HepG2 (cell line): ENCODE measurements around the gene KIAA2012. TPM values are rescaled to one million over a fixed set of nuclear protein-coding genes. Genes with fewer than 3 reads are reported as not detected.

Experiments used
- AHR ChIP-seq: IDR thresholded peaks from 2 replicates; pipeline ENCODE4 v1.6.1; 2018; ENCODE audit warnings: missing genetic modification reagents, missing compliant biosample characterization
- ASH2L ChIP-seq: fragments of 300-600, 200-600 bp; sonication (generic); IDR thresholded peaks from 2 replicates; pipeline ENCODE4 v1.7.0; 2017; ENCODE audit warnings: low read depth, mild to moderate bottlenecking, moderate library complexity, mixed read lengths, low read length; ENCODE audit not compliant: insufficient read length
- CCDC6 ChIP-seq: sonication (generic); formaldehyde crosslinking; IDR thresholded peaks from 2 replicates; pipeline ENCODE4 v1.8.1; 2022; ENCODE audit warnings: mild to moderate bottlenecking, missing genetic modification reagents, moderate library complexity
- EHMT2 ChIP-seq: fragments of 200-600 bp; sonication (generic); IDR thresholded peaks from 2 replicates; pipeline ENCODE4 v1.7.0; 2017; ENCODE audit warnings: antibody characterized with exemption, low read depth, low read length, borderline replicate concordance
- FUBP1 ChIP-seq: sonication (generic); formaldehyde crosslinking; IDR thresholded peaks from 2 replicates; pipeline ENCODE4 v1.5.1; 2020; ENCODE audit warnings: missing genetic modification reagents, mild to moderate bottlenecking, borderline replicate concordance
- GATAD2A ChIP-seq: IDR thresholded peaks from 2 replicates; pipeline ENCODE4 v1.6.1; 2016
- HDAC2 ChIP-seq: sonication (generic); formaldehyde crosslinking; IDR thresholded peaks from 2 replicates; pipeline ENCODE4 v1.4.0; 2020; ENCODE audit warnings: missing genetic modification reagents
- JARID2 ChIP-seq: sonication (generic); formaldehyde crosslinking; IDR thresholded peaks from 2 replicates; pipeline ENCODE4 v1.8.1; 2023; ENCODE audit warnings: missing genetic modification reagents, inconsistent platforms; ENCODE audit not compliant: insufficient replicate concordance
- KDM5B ChIP-seq: sonication (generic); formaldehyde crosslinking; IDR thresholded peaks from 2 replicates; pipeline ENCODE4 v1.4.0; 2020; ENCODE audit warnings: missing genetic modification reagents, mild to moderate bottlenecking, borderline replicate concordance
- KMT2A ChIP-seq: sonication (generic); formaldehyde crosslinking; IDR thresholded peaks from 2 replicates; pipeline ENCODE4 v1.4.0; 2020; ENCODE audit warnings: missing genetic modification reagents
- MBNL3 ChIP-seq: fragments of 250-450 bp; sonication (Bioruptor Pico); conservative IDR thresholded peaks from 2 replicates; pipeline ENCODE4 v1.8.0; 2022; ENCODE audit warnings: mild to moderate bottlenecking, inconsistent platforms
- MTERF4 ChIP-seq: sonication (generic); formaldehyde crosslinking; IDR thresholded peaks from 2 replicates; pipeline ENCODE4 v1.8.0; 2023; ENCODE audit warnings: mild to moderate bottlenecking, missing genetic modification reagents
- PCBP1 ChIP-seq: fragments of 200-400 bp; formaldehyde crosslinking; IDR thresholded peaks from 2 replicates; pipeline ENCODE4 v1.6.1; 2017; ENCODE audit warnings: mild to moderate bottlenecking, low read depth, low read length, borderline replicate concordance
- POGK ChIP-seq: sonication (generic); formaldehyde crosslinking; conservative IDR thresholded peaks from 2 replicates; pipeline ENCODE4 v1.8.0; 2022; ENCODE audit warnings: mild to moderate bottlenecking, moderate library complexity, missing genetic modification reagents
- RAD21 ChIP-seq: fragments of 450-650 bp; formaldehyde crosslinking; IDR thresholded peaks from 2 replicates; pipeline ENCODE4 v1.5.0; 2020; ENCODE audit warnings: mild to moderate bottlenecking
- STAG1 ChIP-seq: sonication (generic); formaldehyde crosslinking; IDR thresholded peaks from 2 replicates; pipeline ENCODE4 v1.4.0; 2020; ENCODE audit warnings: missing genetic modification reagents
- U2AF2 ChIP-seq: fragments of 200-400 bp; formaldehyde crosslinking; IDR thresholded peaks from 2 replicates; pipeline ENCODE4 v1.6.1; 2017; ENCODE audit warnings: low read depth, mild to moderate bottlenecking, low read length
- USF2 ChIP-seq, 2 experiments: sonication (generic) in 1 of 2; formaldehyde crosslinking in 1 of 2; IDR thresholded peaks; 2 replicates each; pipeline versions ENCODE4 v1.5.1 to v1.6.1; 2011 to 2020; ENCODE audit warnings: borderline replicate concordance in 1 of 2, low read depth in 1 of 2, low read length in 1 of 2, mild to moderate bottlenecking in 1 of 2, missing genetic modification reagents in 1 of 2, moderate library complexity in 1 of 2
- ZFP91 ChIP-seq: sonication (generic); formaldehyde crosslinking; IDR thresholded peaks from 2 replicates; pipeline ENCODE4 v1.9.0; 2022; ENCODE audit warnings: missing genetic modification reagents, mild to moderate bottlenecking, borderline replicate concordance
- ZNF253 ChIP-seq: sonication (generic); formaldehyde crosslinking; IDR thresholded peaks from 2 replicates; pipeline ENCODE4 v1.8.0; 2022; ENCODE audit warnings: mild to moderate bottlenecking, missing genetic modification reagents, borderline replicate concordance
- ZNF547 ChIP-seq: sonication (generic); formaldehyde crosslinking; IDR thresholded peaks from 2 replicates; pipeline ENCODE4 v1.5.1; 2020; ENCODE audit warnings: mild to moderate bottlenecking, missing genetic modification reagents
- ZNF761 ChIP-seq: sonication (generic); formaldehyde crosslinking; conservative IDR thresholded peaks from 2 replicates; pipeline ENCODE4 v1.4.0; 2020; ENCODE audit warnings: mild to moderate bottlenecking, missing genetic modification reagents
- polyA plus RNA-seq, 8 experiments: library from polyadenylated mRNA; depleted of rRNA in 3 of 8; stranded (reverse) in 7 of 8; unstranded in 1 of 8; fragments of >200 nt; fragmentation: Illumina TruSeq in 4 of 8; extraction: Trizol in 4 of 8; gene quantifications; 2 replicates each; pipeline versions ENCODE4 v1.2.1 to v1.2.3, GENCODE V29; 2011 to 2016; ENCODE audit warnings: low read depth in 4 of 8, missing spikeins in 1 of 8, mixed read lengths in 1 of 8; ENCODE audit not compliant: insufficient read depth in 1 of 8
- total RNA-seq, 5 experiments: library from RNA; depleted of rRNA; stranded (reverse); fragments of >200 nt; fragmentation: Illumina TruSeq; extraction: Trizol; gene quantifications; 2 replicates each; pipeline ENCODE4 v1.2.3, GENCODE V29; 2016; ENCODE audit warnings: low read depth in 1 of 5

Gene KIAA2012
- total and polyA plus RNA-seq, 2 of the 13 experiments (the other 11 are each of a cell fraction or from before 2014, with no cell fraction given) = not detected

- no peak for TF ChIP-seq STAG1 (CRISPR knock-in tag)
- TF ChIP-seq FUBP1 = no peak
- TF ChIP-seq KDM5B (CRISPR knock-in tag) = peak; percentile 23; the same call in 1 of the 2 replicates
- TF ChIP-seq GATAD2A (CRISPR knock-in tag) = no peak
- no peak for TF ChIP-seq USF2 (IDR thresholded peaks at IDR 0.05; ENCODE audit: low read depth, low read length)
- no peak for TF ChIP-seq USF2 (CRISPR knock-in tag; IDR thresholded peaks at IDR 0.05; ENCODE audit: borderline replicate concordance)
- TF ChIP-seq MTERF4 = no peak
- no peak for TF ChIP-seq U2AF2
- TF ChIP-seq RAD21 = no peak
- no peak for TF ChIP-seq AHR (CRISPR knock-in tag)
- TF ChIP-seq PCBP1 = 0 out of 2 replicates have a peak, but pooled peaks have one; percentile 77
- peak; percentile 50; the same call in 1 of the 2 replicates for TF ChIP-seq ZNF547 (CRISPR knock-in tag)
- TF ChIP-seq ASH2L = no peak
- TF ChIP-seq EHMT2 = no peak
- TF ChIP-seq JARID2 (CRISPR knock-in tag) = no peak
- no peak for TF ChIP-seq CCDC6 (CRISPR knock-in tag)
- peak; percentile 47; the same call in 1 of the 2 replicates for TF ChIP-seq ZFP91
- no peak for TF ChIP-seq ZNF253 (CRISPR knock-in tag)
- no peak for TF ChIP-seq MBNL3 (CRISPR knock-in tag)
- TF ChIP-seq ZNF761 (CRISPR knock-in tag) = no peak
- no peak for TF ChIP-seq HDAC2 (CRISPR knock-in tag)
- TF ChIP-seq KMT2A (CRISPR knock-in tag) = no peak
- TF ChIP-seq POGK (CRISPR knock-in tag) = no peak
Observed at GRCh38 chr2:202032846-202033316, 40.2 kb upstream of the KIAA2012 start (continued).
